NT2/D1 (cell line): ENCODE results near the gene PFN4.

Experiments used
- YY1 ChIP-seq: IDR thresholded peaks from 2 replicates; pipeline ENCODE4 v1.6.1; 2011; ENCODE audit not compliant: insufficient read length, insufficient read depth
- ZNF274 ChIP-seq: IDR thresholded peaks from 2 replicates; pipeline ENCODE4 v1.6.1; 2011; ENCODE audit warnings: mild to moderate bottlenecking, low read depth, low read length

DNA sequence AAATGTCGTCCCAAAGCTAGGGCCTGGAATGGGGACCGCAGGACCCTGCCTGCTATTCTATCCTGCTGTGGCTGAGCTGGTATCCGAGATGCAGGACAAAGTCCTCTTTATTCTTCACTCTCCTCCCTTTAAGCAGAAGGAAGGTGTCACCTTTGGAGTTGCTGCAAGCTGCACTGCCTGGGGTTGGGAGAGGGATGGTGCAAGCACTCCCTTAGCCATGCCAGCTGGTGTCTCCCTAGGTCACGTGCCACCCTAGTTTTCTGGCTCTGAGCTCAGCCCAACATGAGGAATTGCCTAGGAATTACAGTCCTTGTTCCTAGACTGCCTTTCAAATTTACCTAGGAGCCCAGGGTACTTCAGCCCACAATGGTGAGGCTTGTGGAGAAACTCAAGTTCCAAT, 30.3 kb upstream of the PFN4 start:
- TF ChIP-seq ZNF274 (no peak), YY1 (no peak)
